ENCODE data around the gene LIFR. TPM values are rescaled to one million over a fixed set of nuclear protein-coding genes. Genes with fewer than 3 reads are reported as not detected.
"Not testable (repeated sequence)": the region's sequence is repeated elsewhere in the genome, so short reads cannot be mapped to it uniquely, and the experiment has no call there.

LIFR gene
- total RNA-seq, 1 experiment from 2014 or later: 10.4 TPM

- Histone ChIP-seq H3K4me1 (ENCODE audit: insufficient read depth, low read length) (peaks cover 10% of the 10 kb centered on the region), H2AFZ (ENCODE audit: low read length) (no peak overlapping the region), H4K20me1 (ENCODE audit: low read length) (no peaks in the 10 kb centered on the region), H3K9me3 (ENCODE audit: low read length) (no peaks in the 10 kb centered on the region), H3K27ac (ENCODE audit: low read length) (no peak overlapping the region), H3K4me3 (ENCODE audit: low read length) (no peak overlapping the region), H3K36me3 (ENCODE audit: low read depth, low read length) (no peaks in the 10 kb centered on the region), H3K9ac (ENCODE audit: low read length) (no peak overlapping the region), H3K9me2 (replicated peaks; ENCODE audit: low read length) (no peaks in the 10 kb centered on the region), H3K79me2 (ENCODE audit: low read length) (no peaks in the 10 kb centered on the region), H3K4me2 (ENCODE audit: low read length) (no peak overlapping the region), H3K27me3 (ENCODE audit: low read length) (no peaks in the 10 kb centered on the region), H3F3A (ENCODE audit: low read length, unreplicated experiment) (no peaks in the 10 kb centered on the region)
- no peak for DNase-seq
- ChIA-PET CTCF (no interaction called here), POLR2A (ENCODE audit: unreplicated experiment) (no interaction called here)
- intact Hi-C loops (cut with micrococcal nuclease): no loop called here
- no peak for ATAC-seq
- TF ChIP-seq EZH2phosphoT487 (IDR thresholded peaks at IDR 0.05; ENCODE audit: borderline replicate concordance, low read length) (no peak), EZH2 (IDR thresholded peaks at IDR 0.05; ENCODE audit: low read length, unreplicated experiment) (no peak), CTCF (conservative IDR thresholded peaks at IDR 0.05; ENCODE audit: low read depth, low read length) (no peak)
- BruUV-seq (replicated peaks): no TSS peak
These were observed 17.6 kb upstream of the LIFR start for GRCh38 chr5:38574009-38574408.

- POLR2A ChIA-PET (ENCODE audit: unreplicated experiment): no interaction called here
- no peak for DNase-seq
- no peak overlapping the region for H3K27ac ChIP-seq (ENCODE audit: low read length)
- H4K20me1 ChIP-seq (ENCODE audit: low read length): no peaks in the 10 kb centered on the region
- H3F3A ChIP-seq (ENCODE audit: low read length, unreplicated experiment): no peaks in the 10 kb centered on the region
- no peak for ATAC-seq
- intact Hi-C loops (cut with micrococcal nuclease): no loop called here
- H3K9me2 ChIP-seq (replicated peaks; ENCODE audit: low read length): no peaks in the 10 kb centered on the region
- TF ChIP-seq EZH2phosphoT487 (IDR thresholded peaks at IDR 0.05; ENCODE audit: borderline replicate concordance, low read length) (no peak), EZH2 (IDR thresholded peaks at IDR 0.05; ENCODE audit: low read length, unreplicated experiment) (no peak), CTCF (conservative IDR thresholded peaks at IDR 0.05; ENCODE audit: low read depth, low read length) (no peak)
- H2AFZ ChIP-seq (ENCODE audit: low read length): no peak overlapping the region
- H3K9ac ChIP-seq (ENCODE audit: low read length): no peak overlapping the region
- BruUV-seq (replicated peaks): no TSS peak
- CTCF ChIA-PET: no interaction called here
- no peaks in the 10 kb centered on the region for H3K27me3 ChIP-seq (ENCODE audit: low read length)
- H3K4me2 ChIP-seq (ENCODE audit: low read length): no peak overlapping the region
- no peaks in the 10 kb centered on the region for H3K36me3 ChIP-seq (ENCODE audit: low read depth, low read length)
- H3K4me3 ChIP-seq (ENCODE audit: low read length): no peak overlapping the region
- H3K4me1 ChIP-seq (ENCODE audit: insufficient read depth, low read length): peaks cover 10% of the 10 kb centered on the region
- H3K79me2 ChIP-seq (ENCODE audit: low read length): no peaks in the 10 kb centered on the region
- H3K9me3 ChIP-seq (ENCODE audit: low read length): no peaks in the 10 kb centered on the region
These were observed 17.1 kb upstream of the LIFR start for GRCh38 chr5:38573521-38573920.

- no peak for DNase-seq
- Histone ChIP-seq H3K27ac (ENCODE audit: low read length) (no peak overlapping the region), H3K36me3 (ENCODE audit: low read depth, low read length) (no peaks in the 10 kb centered on the region), H3K4me3 (ENCODE audit: low read length) (no peak overlapping the region), H2AFZ (ENCODE audit: low read length) (no peak overlapping the region), H3K27me3 (ENCODE audit: low read length) (no peaks in the 10 kb centered on the region), H3F3A (ENCODE audit: low read length, unreplicated experiment) (no peaks in the 10 kb centered on the region), H3K9me3 (ENCODE audit: low read length) (no peaks in the 10 kb centered on the region), H3K4me1 (ENCODE audit: insufficient read depth, low read length) (no peaks in the 10 kb centered on the region), H3K9ac (ENCODE audit: low read length) (no peak overlapping the region), H4K20me1 (ENCODE audit: low read length) (no peaks in the 10 kb centered on the region), H3K79me2 (ENCODE audit: low read length) (no peaks in the 10 kb centered on the region), H3K4me2 (ENCODE audit: low read length) (no peak overlapping the region), H3K9me2 (replicated peaks; ENCODE audit: low read length) (no peaks in the 10 kb centered on the region)
- BruUV-seq (replicated peaks): no TSS peak
- TF ChIP-seq CTCF (conservative IDR thresholded peaks at IDR 0.05; ENCODE audit: low read depth, low read length) (no peak), EZH2 (IDR thresholded peaks at IDR 0.05; ENCODE audit: low read length, unreplicated experiment) (no peak), EZH2phosphoT487 (IDR thresholded peaks at IDR 0.05; ENCODE audit: borderline replicate concordance, low read length) (no peak)
- POLR2A ChIA-PET (ENCODE audit: unreplicated experiment): no interaction called here
- ATAC-seq: no peak
- CTCF ChIA-PET: no interaction called here
- intact Hi-C loops (cut with micrococcal nuclease): no loop called here
These were observed 12.7 kb upstream of the LIFR start for GRCh38 chr5:38569180-38569579.

GRCh38 chr5:38567306-38567705, 10.9 kb upstream of the LIFR start:
- H3F3A ChIP-seq (ENCODE audit: low read length, unreplicated experiment); H3K9me2 ChIP-seq (replicated peaks; ENCODE audit: low read length); H3K4me2 ChIP-seq (ENCODE audit: low read length); H2AFZ ChIP-seq (ENCODE audit: low read length); H3K9ac ChIP-seq (ENCODE audit: low read length); ATAC-seq; DNase-seq; H3K4me1 ChIP-seq (ENCODE audit: insufficient read depth, low read length); H3K27me3 ChIP-seq (ENCODE audit: low read length); H3K4me3 ChIP-seq (ENCODE audit: low read length); intact Hi-C loops (cut with micrococcal nuclease); CTCF ChIA-PET; POLR2A ChIA-PET (ENCODE audit: unreplicated experiment); H3K79me2 ChIP-seq (ENCODE audit: low read length); H4K20me1 ChIP-seq (ENCODE audit: low read length); H3K9me3 ChIP-seq (ENCODE audit: low read length); BruUV-seq (replicated peaks); H3K27ac ChIP-seq (ENCODE audit: low read length); H3K36me3 ChIP-seq (ENCODE audit: low read depth, low read length): not testable (repeated sequence)

All from PC-3 (cell line).